Keratinocyte (primary cell): ENCODE data around the gene LYPD6B. TPM values are rescaled to one million over a fixed set of nuclear protein-coding genes. Genes with fewer than 3 reads are reported as not detected.

Experiments used
- DNase-seq: peaks from one replicate; pipeline ENCODE4 v3.0.0-alpha.2; 2011; ENCODE audit warnings: low read depth, missing footprints, low spot score
- FAIRE-seq: peaks from 2 replicates; lab custom pipeline; 2011; peaks lifted over from hg19 to GRCh38; lab: Jason Lieb, UNC
- H2AFZ ChIP-seq: 2 replicates; pipeline ENCODE4 v1.6.0; 2012; ENCODE audit warnings: low read length, control low read depth, inconsistent platforms; ENCODE audit not compliant: control insufficient read depth
- H3K27ac ChIP-seq: 2 replicates; pipeline ENCODE4 v1.5.1; 2011; ENCODE audit warnings: low read length; ENCODE audit not compliant: control insufficient read depth, insufficient read depth
- H3K27me3 ChIP-seq: 3 replicates; pipeline ENCODE4 v1.6.0; 2011; ENCODE audit warnings: low read length; ENCODE audit not compliant: control insufficient read depth, insufficient read depth; ENCODE audit errors: extremely low read depth
- H3K36me3 ChIP-seq, 2 experiments: 2 replicates in 1 of 2; 3 replicates in 1 of 2; pipeline ENCODE4 v1.5.1; 2011; ENCODE audit warnings: low read length in 2 of 2, mild to moderate bottlenecking in 1 of 2; ENCODE audit not compliant: control insufficient read depth in 2 of 2, insufficient read depth in 2 of 2; ENCODE audit errors: extremely low read depth in 1 of 2
- H3K4me1 ChIP-seq: 3 replicates; pipeline ENCODE4 v1.5.1; 2011; ENCODE audit warnings: low read length; ENCODE audit not compliant: control insufficient read depth, insufficient read depth; ENCODE audit errors: extremely low read depth
- H3K4me2 ChIP-seq: 3 replicates; pipeline ENCODE4 v1.6.0; 2011; ENCODE audit warnings: low read depth, low read length; ENCODE audit not compliant: control insufficient read depth, insufficient read depth; ENCODE audit errors: extremely low read depth
- H3K4me3 ChIP-seq, 3 experiments: fragments of 200-600 bp in 1 of 3; sonication (generic) in 1 of 3; 2 replicates in 2 of 3; 3 replicates in 1 of 3; pipeline ENCODE4 v1.5.1; 2011 to 2016; ENCODE audit warnings: low read length in 3 of 3, mild to moderate bottlenecking in 3 of 3, control low read depth in 2 of 3, inconsistent platforms in 1 of 3, low read depth in 1 of 3, mixed read lengths in 1 of 3, mixed run types in 1 of 3, moderate library complexity in 1 of 3; ENCODE audit not compliant: control insufficient read depth in 2 of 3, insufficient read depth in 2 of 3; ENCODE audit errors: extremely low read depth in 1 of 3
- H3K79me2 ChIP-seq: 2 replicates; pipeline ENCODE4 v1.6.0; 2012; ENCODE audit warnings: low read length; ENCODE audit not compliant: control insufficient read depth, insufficient read depth
- H3K9ac ChIP-seq: 3 replicates; pipeline ENCODE4 v1.6.0; 2011; ENCODE audit warnings: low read length; ENCODE audit not compliant: control insufficient read depth, insufficient read depth; ENCODE audit errors: extremely low read depth
- H3K9me1 ChIP-seq: 3 replicates; pipeline ENCODE4 v1.6.0; 2011; ENCODE audit warnings: low read length; ENCODE audit not compliant: control insufficient read depth, insufficient read depth; ENCODE audit errors: extremely low read depth
- H3K9me3 ChIP-seq: 2 replicates; pipeline ENCODE4 v1.5.1; 2012; ENCODE audit warnings: low read depth, low read length; ENCODE audit not compliant: control insufficient read depth
- H4K20me1 ChIP-seq: 3 replicates; pipeline ENCODE4 v1.6.0; 2011; ENCODE audit warnings: low read length; ENCODE audit not compliant: control insufficient read depth, insufficient read depth; ENCODE audit errors: extremely low read depth
- CTCF ChIP-seq, 3 experiments: IDR thresholded peaks in 1 of 3; conservative IDR thresholded peaks in 1 of 3; optimal IDR thresholded peaks in 1 of 3; 2 replicates in 2 of 3; 3 replicates in 1 of 3; pipeline versions ENCODE3 to v1.5.1; 2011; ENCODE audit warnings: low read length in 3 of 3, mild to moderate bottlenecking in 3 of 3, moderate library complexity in 2 of 3, control low read depth in 1 of 3, inconsistent platforms in 1 of 3; ENCODE audit not compliant: insufficient read depth in 2 of 3; ENCODE audit errors: extremely low read depth in 1 of 3
- EZH2 ChIP-seq: IDR thresholded peaks from one replicate; pipeline ENCODE4 v1.6.1; 2012; ENCODE audit warnings: inconsistent platforms, mild to moderate bottlenecking, low read length, moderate library complexity
- dilution Hi-C: fragments of 300-500 bp; cut with MboI; formaldehyde crosslinking; loops from one replicate; pipeline ENCODE4 v1.7.0; 2020; ENCODE audit warnings: low sequenced_read_pairs; ENCODE audit not compliant: extremely low pct_ligation_motif_present
- polyA plus RNA-seq, 5 experiments: library from polyadenylated mRNA; depleted of rRNA in 3 of 5; stranded (reverse) in 3 of 5; stranded (forward) in 1 of 5; unstranded in 1 of 5; fragments of >200 nt; gene quantifications; 1 replicate in 1 of 5; 2 replicates in 3 of 5; 3 replicates in 1 of 5; pipeline versions ENCODE4 v1.2.1 to v1.2.3, GENCODE V29; 2011 to 2012; ENCODE audit warnings: missing spikeins in 2 of 5, low read depth in 1 of 5, low replicate concordance in 1 of 5

LYPD6B gene
- polyA plus RNA-seq, 1 donor (not counting 4 experiments of a cell fraction or from before 2014, with no cell fraction given), result 24.7 TPM

- no peaks in the 10 kb centered on the region for H3K27me3 ChIP-seq
- no peak overlapping the region for H3K9ac ChIP-seq
- H3K36me3 ChIP-seq, result no peaks in the 10 kb centered on the region
- dilution Hi-C loops, result no loop called here
- peaks cover 28% of the 10 kb centered on the region for H3K4me1 ChIP-seq
- no peaks in the 10 kb centered on the region for H4K20me1 ChIP-seq
- TF ChIP-seq CTCF (optimal IDR thresholded peaks at IDR 0.05 in 1 of 3, IDR thresholded peaks at IDR 0.05 in 1 of 3, conservative IDR thresholded peaks at IDR 0.05 in 1 of 3; ENCODE audit: extremely low read depth in 1 of 3, insufficient read depth in 2 of 3, low read length in 3 of 3) (no peak), EZH2 (no peak)
- no peaks in the 10 kb centered on the region for H3K9me3 ChIP-seq
- H3K27ac ChIP-seq, result no peak overlapping the region
- no peak overlapping the region for H3K4me3 ChIP-seq
- H2AFZ ChIP-seq, result no peak overlapping the region
- H3K9me1 ChIP-seq, result no peaks in the 10 kb centered on the region
- FAIRE-seq, result no peak
- H3K4me2 ChIP-seq, result no peak overlapping the region
- H3K79me2 ChIP-seq, result no peaks in the 10 kb centered on the region
- DNase-seq, result no peak
Observed at GRCh38 chr2:149189769-149190168, 151.3 kb downstream of the LYPD6B start.

- no peaks in the 10 kb centered on the region for H3K27me3 ChIP-seq
- H3K36me3 ChIP-seq, result no peaks in the 10 kb centered on the region
- dilution Hi-C loops, result no loop called here
- H3K4me3 ChIP-seq, result peak overlapping the region in 1 of 3 experiments; percentile 15
- H3K4me1 ChIP-seq, result peaks cover 28% of the 10 kb centered on the region
- H2AFZ ChIP-seq, result peak overlapping the region; percentile 80
- peak overlapping the region; percentile 19 for H3K27ac ChIP-seq
- no peaks in the 10 kb centered on the region for H3K79me2 ChIP-seq
- no peaks in the 10 kb centered on the region for H4K20me1 ChIP-seq
- FAIRE-seq (peak; percentile 97), DNase-seq (no peak)
- no peaks in the 10 kb centered on the region for H3K9me3 ChIP-seq
- no peak for TF ChIP-seq CTCF (optimal IDR thresholded peaks at IDR 0.05 in 1 of 3, IDR thresholded peaks at IDR 0.05 in 1 of 3, conservative IDR thresholded peaks at IDR 0.05 in 1 of 3; ENCODE audit: extremely low read depth in 1 of 3, insufficient read depth in 2 of 3, low read length in 3 of 3)
- no peak for TF ChIP-seq EZH2
- no peak overlapping the region for H3K9ac ChIP-seq
- H3K4me2 ChIP-seq, result peak overlapping the region; percentile 31
- no peaks in the 10 kb centered on the region for H3K9me1 ChIP-seq
Observed at GRCh38 chr2:149191915-149192314, 153.4 kb downstream of the LYPD6B start.
